K562 (cell line): ENCODE data around the gene BCAP31. TPM values are rescaled to one million over a fixed set of nuclear protein-coding genes. Genes with fewer than 3 reads are reported as not detected.
A peak's percentile ranks its signal among the peaks of the same experiment; 100 is the strongest.

ENCODE experiments used
- ATF1 ChIP-seq, 2 experiments: fragments of 450-650 bp in 1 of 2; IDR thresholded peaks; 2 replicates each; pipeline ENCODE4 v1.6.1; 2016; ENCODE audit warnings: missing compliant biosample characterization in 1 of 2, missing genetic modification characterization in 1 of 2
- ESRRA ChIP-seq: fragments of 450-650 bp; IDR thresholded peaks from 2 replicates; pipeline ENCODE4 v1.6.1; 2014; ENCODE audit warnings: low read depth, mild to moderate bottlenecking, moderate library complexity, borderline replicate concordance
- FOXJ2 ChIP-seq: fragments of 200-800 bp; sonication (Bioruptor generic); IDR thresholded peaks from 2 replicates; pipeline ENCODE4 v1.6.1; 2016; ENCODE audit warnings: missing genetic modification characterization, missing compliant biosample characterization
- JUNB ChIP-seq: fragments of 450-650 bp; formaldehyde crosslinking; conservative IDR thresholded peaks from 2 replicates; pipeline ENCODE4 v1.4.0; 2020; ENCODE audit warnings: mild to moderate bottlenecking
- KDM1A ChIP-seq, 2 experiments: fragments of 450-650 bp; IDR thresholded peaks; 2 replicates each; pipeline ENCODE4 v1.6.1; 2016; ENCODE audit warnings: mild to moderate bottlenecking in 2 of 2
- LCOR ChIP-seq: sonication (generic); formaldehyde crosslinking; IDR thresholded peaks from 2 replicates; pipeline ENCODE4 v1.8.0; 2022; ENCODE audit warnings: mild to moderate bottlenecking, missing genetic modification reagents
- NCOA2 ChIP-seq, 2 experiments: fragments of 450-650 bp; IDR thresholded peaks; 2 replicates each; pipeline ENCODE4 v1.6.1; 2018; ENCODE audit warnings: mild to moderate bottlenecking in 2 of 2, moderate library complexity in 1 of 2; ENCODE audit not compliant: partially characterized antibody in 2 of 2
- POLR2A ChIP-seq: fragments of 450-650 bp; conservative IDR thresholded peaks from 2 replicates; pipeline ENCODE4 v1.6.1; 2016
- POLR2G ChIP-seq: fragments of 200-400 bp; formaldehyde crosslinking; IDR thresholded peaks from 2 replicates; pipeline ENCODE4 v1.6.1; 2017; ENCODE audit warnings: low read depth, mild to moderate bottlenecking, antibody characterized with exemption, low read length, moderate library complexity
- STAT5B ChIP-seq: fragments of 250-450 bp; sonication (Bioruptor Pico); IDR thresholded peaks from 2 replicates; pipeline ENCODE4 v1.8.0; 2021; ENCODE audit warnings: mild to moderate bottlenecking, inconsistent platforms
- SUPT5H ChIP-seq: fragments of 450-650 bp; IDR thresholded peaks from 2 replicates; pipeline ENCODE4 v1.6.1; 2016
- ZBED1 ChIP-seq: IDR thresholded peaks from 2 replicates; pipeline ENCODE4 v1.6.1; 2014
- ZNF165 ChIP-seq: fragments of 250-450 bp; sonication (Bioruptor Pico); IDR thresholded peaks from 2 replicates; pipeline ENCODE4 v1.4.0; 2020; ENCODE audit warnings: borderline replicate concordance
- polyA plus RNA-seq, 8 experiments: library from polyadenylated mRNA; depleted of rRNA in 4 of 8; stranded (reverse) in 5 of 8; unstranded in 3 of 8; fragments of >200 nt; fragmentation: Nextera tagmentation in 2 of 8; fragmentation: Illumina TruSeq in 1 of 8; extraction: Ambion mirVana in 2 of 8; extraction: Trizol in 1 of 8; gene quantifications; 2 replicates each; pipeline versions ENCODE4 v1.2.1 to v1.2.3, GENCODE V29; 2011 to 2014; ENCODE audit warnings: inconsistent platforms in 1 of 8, missing spikeins in 1 of 8
- total RNA-seq, 7 experiments: library from RNA; depleted of rRNA in 6 of 7; stranded (reverse); fragments of >200 nt in 6 of 7; fragmentation: Illumina TruSeq in 2 of 7; extraction: Trizol in 2 of 7; gene quantifications; 2 replicates each; pipeline versions ENCODE4 v1.2.1 to v1.2.3, GENCODE V29; 2011 to 2021; ENCODE audit warnings: low replicate concordance in 1 of 7
- TF ChIP-seq, protein P1 (sequence below): fragments of 250-450 bp; sonication (Bioruptor Pico); IDR thresholded peaks from 2 replicates; pipeline ENCODE4 v1.8.0; 2022; ENCODE audit warnings: moderate library complexity, mild to moderate bottlenecking, inconsistent platforms
- TF ChIP-seq, protein P2 (sequence below), 2 experiments: fragments of 200-800 bp in 1 of 2; sonication (Bioruptor generic) in 1 of 2; sonication (generic) in 1 of 2; formaldehyde crosslinking in 1 of 2; IDR thresholded peaks in 1 of 2; conservative IDR thresholded peaks in 1 of 2; 2 replicates each; pipeline versions ENCODE4 v1.5.0 to v1.6.1; 2016 to 2020; ENCODE audit warnings: missing compliant biosample characterization in 1 of 2, missing genetic modification characterization in 1 of 2, missing genetic modification reagents in 1 of 2
- TF ChIP-seq, protein P3 (sequence below): sonication (generic); formaldehyde crosslinking; IDR thresholded peaks from 2 replicates; pipeline ENCODE4 v1.8.0; 2022; ENCODE audit warnings: missing genetic modification reagents, mild to moderate bottlenecking, borderline replicate concordance
- TF ChIP-seq, protein P4 (sequence below): IDR thresholded peaks from 2 replicates; pipeline ENCODE4 v1.6.1; 2011; ENCODE audit not compliant: insufficient read length; ENCODE audit errors: extremely low read depth
- TF ChIP-seq, protein P5 (sequence below): fragments of 450-650 bp; IDR thresholded peaks from 2 replicates; pipeline ENCODE4 v1.7.1; 2018; ENCODE audit warnings: mild to moderate bottlenecking, low read depth; ENCODE audit not compliant: partially characterized antibody
- TF ChIP-seq, protein P6 (sequence below): IDR thresholded peaks from 2 replicates; pipeline ENCODE4 v1.6.1; 2011; ENCODE audit warnings: borderline replicate concordance, low read depth, mild to moderate bottlenecking, moderate library complexity, low read length; ENCODE audit not compliant: insufficient read depth, poor library complexity, severe bottlenecking

Gene BCAP31
- total and polyA plus RNA-seq, 9 of the 15 experiments (the other 6 are each of a cell fraction or from before 2014, with no cell fraction given) = 156 to 683 (median 188) TPM

DNA sequence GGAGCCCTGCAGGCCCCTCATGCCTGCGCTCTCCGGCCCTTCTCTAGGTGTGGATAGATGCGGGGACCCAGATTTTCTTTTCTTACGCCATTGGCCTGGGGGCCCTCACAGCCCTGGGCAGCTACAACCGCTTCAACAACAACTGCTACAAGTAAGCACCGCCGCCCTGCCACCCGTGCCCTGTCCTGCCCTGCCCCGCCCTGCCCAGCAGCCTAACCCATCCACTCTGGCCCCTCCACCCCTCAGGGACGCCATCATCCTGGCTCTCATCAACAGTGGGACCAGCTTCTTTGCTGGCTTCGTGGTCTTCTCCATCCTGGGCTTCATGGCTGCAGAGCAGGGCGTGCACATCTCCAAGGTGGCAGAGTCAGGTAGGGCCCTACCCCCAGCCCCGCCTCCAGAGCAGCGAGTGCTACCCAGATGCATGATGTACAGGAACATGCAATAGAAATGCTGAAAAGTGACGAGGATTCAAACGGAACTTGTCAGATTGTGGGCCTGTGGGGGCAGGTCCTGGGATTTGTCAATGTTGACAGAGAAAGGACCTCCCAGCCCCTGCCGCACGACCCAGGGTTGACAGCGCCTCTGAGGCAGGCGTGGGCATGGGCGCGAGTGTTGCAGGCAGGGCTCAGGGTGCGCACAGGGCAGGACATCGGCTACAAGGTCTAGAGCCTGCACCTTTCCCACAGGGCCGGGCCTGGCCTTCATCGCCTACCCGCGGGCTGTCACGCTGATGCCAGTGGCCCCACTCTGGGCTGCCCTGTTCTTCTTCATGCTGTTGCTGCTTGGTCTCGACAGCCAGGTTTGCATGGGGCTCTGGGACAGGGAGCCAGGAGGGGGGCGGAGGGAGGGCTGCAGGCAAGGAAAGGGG is 30.7 kb downstream of the BCAP31 start (continued):
- TF ChIP-seq, protein P1, sequence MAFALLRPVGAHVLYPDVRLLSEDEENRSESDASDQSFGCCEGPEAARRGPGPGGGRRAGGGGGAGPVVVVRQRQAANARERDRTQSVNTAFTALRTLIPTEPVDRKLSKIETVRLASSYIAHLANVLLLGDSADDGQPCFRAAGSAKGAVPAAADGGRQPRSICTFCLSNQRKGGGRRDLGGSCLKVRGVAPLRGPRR (CRISPR knock-in tag) = no peak
- TF ChIP-seq FOXJ2 (tag) (no peak), KDM1A (IDR thresholded peaks at IDR 0.05) (no peak), POLR2A (0 out of 2 replicates have a peak, but pooled peaks have one; percentile 28), POLR2G (peak; percentile 60), ZNF165 (CRISPR knock-in tag) (no peak), JUNB (CRISPR knock-in tag) (no peak), ATF1 (CRISPR knock-in tag; IDR thresholded peaks at IDR 0.05) (no peak), ATF1 (tag; IDR thresholded peaks at IDR 0.05) (no peak), NCOA2 (IDR thresholded peaks at IDR 0.05; ENCODE audit: partially characterized antibody in 2 of 2) (no peak), SUPT5H (0 out of 2 replicates have a peak, but pooled peaks have one; percentile 25), ZBED1 (no peak), ESRRA (no peak), LCOR (CRISPR knock-in tag) (no peak), STAT5B (CRISPR knock-in tag) (no peak)
- TF ChIP-seq, protein P2, sequence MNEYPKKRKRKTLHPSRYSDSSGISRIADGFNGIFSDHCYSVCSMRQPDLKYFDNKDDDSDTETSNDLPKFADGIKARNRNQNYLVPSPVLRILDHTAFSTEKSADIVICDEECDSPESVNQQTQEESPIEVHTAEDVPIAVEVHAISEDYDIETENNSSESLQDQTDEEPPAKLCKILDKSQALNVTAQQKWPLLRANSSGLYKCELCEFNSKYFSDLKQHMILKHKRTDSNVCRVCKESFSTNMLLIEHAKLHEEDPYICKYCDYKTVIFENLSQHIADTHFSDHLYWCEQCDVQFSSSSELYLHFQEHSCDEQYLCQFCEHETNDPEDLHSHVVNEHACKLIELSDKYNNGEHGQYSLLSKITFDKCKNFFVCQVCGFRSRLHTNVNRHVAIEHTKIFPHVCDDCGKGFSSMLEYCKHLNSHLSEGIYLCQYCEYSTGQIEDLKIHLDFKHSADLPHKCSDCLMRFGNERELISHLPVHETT (CRISPR knock-in tag; conservative IDR thresholded peaks at IDR 0.05 in 1 of 2, IDR thresholded peaks at IDR 0.05 in 1 of 2) = no peak
- TF ChIP-seq, protein P3, sequence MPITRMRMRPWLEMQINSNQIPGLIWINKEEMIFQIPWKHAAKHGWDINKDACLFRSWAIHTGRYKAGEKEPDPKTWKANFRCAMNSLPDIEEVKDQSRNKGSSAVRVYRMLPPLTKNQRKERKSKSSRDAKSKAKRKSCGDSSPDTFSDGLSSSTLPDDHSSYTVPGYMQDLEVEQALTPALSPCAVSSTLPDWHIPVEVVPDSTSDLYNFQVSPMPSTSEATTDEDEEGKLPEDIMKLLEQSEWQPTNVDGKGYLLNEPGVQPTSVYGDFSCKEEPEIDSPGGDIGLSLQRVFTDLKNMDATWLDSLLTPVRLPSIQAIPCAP (CRISPR knock-in tag) = no peak
- TF ChIP-seq, protein P4, sequence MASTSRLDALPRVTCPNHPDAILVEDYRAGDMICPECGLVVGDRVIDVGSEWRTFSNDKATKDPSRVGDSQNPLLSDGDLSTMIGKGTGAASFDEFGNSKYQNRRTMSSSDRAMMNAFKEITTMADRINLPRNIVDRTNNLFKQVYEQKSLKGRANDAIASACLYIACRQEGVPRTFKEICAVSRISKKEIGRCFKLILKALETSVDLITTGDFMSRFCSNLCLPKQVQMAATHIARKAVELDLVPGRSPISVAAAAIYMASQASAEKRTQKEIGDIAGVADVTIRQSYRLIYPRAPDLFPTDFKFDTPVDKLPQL = no peak
- TF ChIP-seq, protein P5, sequence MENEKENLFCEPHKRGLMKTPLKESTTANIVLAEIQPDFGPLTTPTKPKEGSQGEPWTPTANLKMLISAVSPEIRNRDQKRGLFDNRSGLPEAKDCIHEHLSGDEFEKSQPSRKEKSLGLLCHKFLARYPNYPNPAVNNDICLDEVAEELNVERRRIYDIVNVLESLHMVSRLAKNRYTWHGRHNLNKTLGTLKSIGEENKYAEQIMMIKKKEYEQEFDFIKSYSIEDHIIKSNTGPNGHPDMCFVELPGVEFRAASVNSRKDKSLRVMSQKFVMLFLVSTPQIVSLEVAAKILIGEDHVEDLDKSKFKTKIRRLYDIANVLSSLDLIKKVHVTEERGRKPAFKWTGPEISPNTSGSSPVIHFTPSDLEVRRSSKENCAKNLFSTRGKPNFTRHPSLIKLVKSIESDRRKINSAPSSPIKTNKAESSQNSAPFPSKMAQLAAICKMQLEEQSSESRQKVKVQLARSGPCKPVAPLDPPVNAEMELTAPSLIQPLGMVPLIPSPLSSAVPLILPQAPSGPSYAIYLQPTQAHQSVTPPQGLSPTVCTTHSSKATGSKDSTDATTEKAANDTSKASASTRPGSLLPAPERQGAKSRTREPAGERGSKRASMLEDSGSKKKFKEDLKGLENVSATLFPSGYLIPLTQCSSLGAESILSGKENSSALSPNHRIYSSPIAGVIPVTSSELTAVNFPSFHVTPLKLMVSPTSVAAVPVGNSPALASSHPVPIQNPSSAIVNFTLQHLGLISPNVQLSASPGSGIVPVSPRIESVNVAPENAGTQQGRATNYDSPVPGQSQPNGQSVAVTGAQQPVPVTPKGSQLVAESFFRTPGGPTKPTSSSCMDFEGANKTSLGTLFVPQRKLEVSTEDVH = no peak
- TF ChIP-seq, protein P6, sequence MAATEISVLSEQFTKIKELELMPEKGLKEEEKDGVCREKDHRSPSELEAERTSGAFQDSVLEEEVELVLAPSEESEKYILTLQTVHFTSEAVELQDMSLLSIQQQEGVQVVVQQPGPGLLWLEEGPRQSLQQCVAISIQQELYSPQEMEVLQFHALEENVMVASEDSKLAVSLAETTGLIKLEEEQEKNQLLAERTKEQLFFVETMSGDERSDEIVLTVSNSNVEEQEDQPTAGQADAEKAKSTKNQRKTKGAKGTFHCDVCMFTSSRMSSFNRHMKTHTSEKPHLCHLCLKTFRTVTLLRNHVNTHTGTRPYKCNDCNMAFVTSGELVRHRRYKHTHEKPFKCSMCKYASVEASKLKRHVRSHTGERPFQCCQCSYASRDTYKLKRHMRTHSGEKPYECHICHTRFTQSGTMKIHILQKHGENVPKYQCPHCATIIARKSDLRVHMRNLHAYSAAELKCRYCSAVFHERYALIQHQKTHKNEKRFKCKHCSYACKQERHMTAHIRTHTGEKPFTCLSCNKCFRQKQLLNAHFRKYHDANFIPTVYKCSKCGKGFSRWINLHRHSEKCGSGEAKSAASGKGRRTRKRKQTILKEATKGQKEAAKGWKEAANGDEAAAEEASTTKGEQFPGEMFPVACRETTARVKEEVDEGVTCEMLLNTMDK = no peak
